GM18511 (cell line): ENCODE measurements around the gene ZNF644.
"Not testable (repeated sequence)": the region's sequence is repeated elsewhere in the genome, so short reads cannot be mapped to it uniquely, and the experiment has no call there.

Source experiments
- ATAC-seq: cut with Tn5 transposase; IDR thresholded peaks from one replicate; pipeline ENCODE4 v1.9.1; 2021; ENCODE audit warnings: mild to moderate bottlenecking, moderate library complexity; ENCODE audit not compliant: unreplicated experiment

The ZNF644 gene

GRCh38 chr1:90928231-90928630 is 93.6 kb downstream of the ZNF644 start:
- not testable (repeated sequence) for ATAC-seq

- ATAC-seq, result not testable (repeated sequence)
These were observed 94.2 kb downstream of the ZNF644 start for GRCh38 chr1:90927674-90928073.

GRCh38 chr1:90926971-90927370 is 94.9 kb downstream of the ZNF644 start:
- ATAC-seq, result no peak

GRCh38 chr1:90925928-90926869 is 95.6 kb downstream of the ZNF644 start:
- no peak for ATAC-seq

GRCh38 chr1:90924982-90925381 is 96.9 kb downstream of the ZNF644 start:
- ATAC-seq, result no peak

- ATAC-seq, result no peak
These were observed 98.8 kb downstream of the ZNF644 start for GRCh38 chr1:90922996-90923395.

- ATAC-seq, result no peak
These were observed 99.6 kb downstream of the ZNF644 start for GRCh38 chr1:90922202-90922601.

- ATAC-seq, result peak; percentile 25
These were observed 101.9 kb downstream of the ZNF644 start for GRCh38 chr1:90919900-90920299.

- peak; percentile 70 for ATAC-seq
These were observed 102.6 kb downstream of the ZNF644 start for GRCh38 chr1:90919190-90919719.

- no peak for ATAC-seq
These were observed 110.5 kb downstream of the ZNF644 start for GRCh38 chr1:90911353-90911752.

- no peak for ATAC-seq
These were observed 119.2 kb downstream of the ZNF644 start for GRCh38 chr1:90902672-90903071.

- ATAC-seq, result no peak
These were observed 122.6 kb downstream of the ZNF644 start for GRCh38 chr1:90899263-90899662.

- ATAC-seq, result not testable (repeated sequence)
These were observed 128.2 kb downstream of the ZNF644 start for GRCh38 chr1:90893679-90894078.

- not testable (repeated sequence) for ATAC-seq
These were observed 129.0 kb downstream of the ZNF644 start for GRCh38 chr1:90892884-90893283.

- not testable (repeated sequence) for ATAC-seq
These were observed 129.6 kb downstream of the ZNF644 start for GRCh38 chr1:90892196-90892595.

GRCh38 chr1:90891756-90892155 is 130.1 kb downstream of the ZNF644 start:
- not testable (repeated sequence) for ATAC-seq

GRCh38 chr1:90882221-90882620 is 139.6 kb downstream of the ZNF644 start:
- no peak for ATAC-seq

GRCh38 chr1:90881034-90881433 is 140.8 kb downstream of the ZNF644 start:
- no peak for ATAC-seq

GRCh38 chr1:90879281-90879680 is 142.6 kb downstream of the ZNF644 start:
- ATAC-seq, result no peak

GRCh38 chr1:90876101-90876500 is 145.7 kb downstream of the ZNF644 start:
- ATAC-seq, result no peak
